BJ (cell line): ENCODE results near the gene CSTF1. TPM values are rescaled to one million over a fixed set of nuclear protein-coding genes. Genes with fewer than 3 reads are reported as not detected.

Experiments used
- CTCF ChIA-PET: fragments of 350-600 bp; formaldehyde crosslinking; extraction: SDS; loops from one replicate; lab custom pipeline; 2021; ENCODE audit warnings: antibody characterized with exemption, inconsistent platforms; lab: Yijun Ruan, JAX
- POLR2A ChIA-PET: fragments of 300-600 bp; sonication (Branson Sonifier 250); formaldehyde crosslinking; extraction: SDS; loops from one replicate; lab custom pipeline; 2021; ENCODE audit warnings: antibody characterized with exemption; lab: Charles Lee
- DNase-seq: peaks from one replicate; pipeline ENCODE4 v3.0.0-alpha.2; 2011; ENCODE audit warnings: low read depth
- H3K27me3 ChIP-seq: 2 replicates; pipeline ENCODE4 v1.6.0; 2011; ENCODE audit warnings: low read length; ENCODE audit not compliant: control insufficient read depth, insufficient read depth
- H3K36me3 ChIP-seq: 2 replicates; pipeline ENCODE4 v1.5.1; 2011; ENCODE audit warnings: low read length; ENCODE audit not compliant: control insufficient read depth, insufficient read depth
- H3K4me3 ChIP-seq: 2 replicates; pipeline ENCODE4 v1.5.1; 2011; ENCODE audit warnings: low read depth, mild to moderate bottlenecking, control low read depth, low read length
- polyA plus RNA-seq: library from polyadenylated mRNA; depleted of rRNA; stranded (reverse); fragments of >200 nt; gene quantifications from 2 replicates; pipeline ENCODE4 v1.2.3, GENCODE V29; 2011
- TF ChIP-seq, protein P1 (sequence below): IDR thresholded peaks from 2 replicates; pipeline ENCODE4 v1.5.1; 2011; ENCODE audit warnings: low read depth, mild to moderate bottlenecking, control low read depth, inconsistent platforms, low read length, moderate library complexity; ENCODE audit not compliant: insufficient read depth

CSTF1 gene
- polyA plus RNA-seq, 1 experiment: 59.5 TPM

DNA sequence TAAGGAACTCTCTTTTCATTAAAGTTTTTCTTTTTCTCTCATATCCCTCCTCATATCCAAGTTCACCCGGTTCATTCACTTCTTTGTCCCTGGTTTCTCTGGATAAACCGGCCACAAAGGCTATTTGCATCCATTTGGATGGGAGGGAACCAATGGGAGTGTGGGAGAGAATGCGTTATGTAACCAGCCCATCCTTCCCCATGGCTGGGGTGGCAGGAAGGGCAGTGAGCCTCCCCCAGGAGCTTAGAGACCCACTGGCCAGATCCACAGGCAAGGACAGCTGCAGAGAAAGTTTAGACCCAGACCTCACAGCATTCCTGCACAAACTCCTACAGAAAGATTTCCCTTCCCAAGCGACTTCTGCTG is 30.4 kb downstream of the CSTF1 start:
- no peaks in the 10 kb centered on the region for H3K36me3 ChIP-seq
- POLR2A ChIA-PET: no interaction called here
- CTCF ChIA-PET: interaction anchor here (1.2 to 1.4 kb wide), 2 partner anchors 11 to 26 kb away, joined by 3 read pairs; no protein-coding TSS in a partner anchor
- no peaks in the 10 kb centered on the region for H3K27me3 ChIP-seq
- DNase-seq: no peak
- no peak overlapping the region for H3K4me3 ChIP-seq
- TF ChIP-seq, protein P1, sequence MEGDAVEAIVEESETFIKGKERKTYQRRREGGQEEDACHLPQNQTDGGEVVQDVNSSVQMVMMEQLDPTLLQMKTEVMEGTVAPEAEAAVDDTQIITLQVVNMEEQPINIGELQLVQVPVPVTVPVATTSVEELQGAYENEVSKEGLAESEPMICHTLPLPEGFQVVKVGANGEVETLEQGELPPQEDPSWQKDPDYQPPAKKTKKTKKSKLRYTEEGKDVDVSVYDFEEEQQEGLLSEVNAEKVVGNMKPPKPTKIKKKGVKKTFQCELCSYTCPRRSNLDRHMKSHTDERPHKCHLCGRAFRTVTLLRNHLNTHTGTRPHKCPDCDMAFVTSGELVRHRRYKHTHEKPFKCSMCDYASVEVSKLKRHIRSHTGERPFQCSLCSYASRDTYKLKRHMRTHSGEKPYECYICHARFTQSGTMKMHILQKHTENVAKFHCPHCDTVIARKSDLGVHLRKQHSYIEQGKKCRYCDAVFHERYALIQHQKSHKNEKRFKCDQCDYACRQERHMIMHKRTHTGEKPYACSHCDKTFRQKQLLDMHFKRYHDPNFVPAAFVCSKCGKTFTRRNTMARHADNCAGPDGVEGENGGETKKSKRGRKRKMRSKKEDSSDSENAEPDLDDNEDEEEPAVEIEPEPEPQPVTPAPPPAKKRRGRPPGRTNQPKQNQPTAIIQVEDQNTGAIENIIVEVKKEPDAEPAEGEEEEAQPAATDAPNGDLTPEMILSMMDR: no peak

- DNase-seq: no peak
- TF ChIP-seq, protein P1: no peak
- ChIA-PET POLR2A (no interaction called here), CTCF (interaction anchor here (1.2 to 1.4 kb wide), 2 partner anchors 11 to 26 kb away, joined by 3 read pairs; no protein-coding TSS in a partner anchor)
- Histone ChIP-seq H3K27me3 (no peaks in the 10 kb centered on the region), H3K36me3 (no peaks in the 10 kb centered on the region), H3K4me3 (no peak overlapping the region)
Measured at GRCh38 chr20:56423211-56423610, 30.8 kb downstream of the CSTF1 start.

DNA sequence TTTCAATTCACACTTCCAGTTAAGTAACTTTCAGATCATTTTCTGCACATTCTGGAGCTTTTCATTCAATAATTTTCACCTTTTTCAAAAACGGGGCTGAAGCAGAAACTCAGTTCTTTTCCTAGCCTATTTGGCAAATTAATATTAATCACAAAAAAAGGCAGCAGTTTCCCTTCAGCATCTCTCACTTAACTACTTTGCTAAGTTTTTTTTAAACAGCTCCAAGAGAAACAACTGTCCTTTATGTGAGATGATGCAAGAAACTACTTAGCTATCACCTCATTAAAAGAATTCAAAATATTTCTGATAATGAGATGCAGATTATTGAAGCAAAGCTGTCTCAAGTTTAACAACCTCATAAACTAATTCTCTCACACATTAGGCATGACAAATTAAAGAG is 31.4 kb downstream of the CSTF1 start:
- Histone ChIP-seq H3K36me3 (no peaks in the 10 kb centered on the region), H3K4me3 (no peak overlapping the region), H3K27me3 (no peaks in the 10 kb centered on the region)
- no peak for DNase-seq
- ChIA-PET POLR2A (no interaction called here), CTCF (interaction anchor here (1.4 to 1.5 kb wide), 2 partner anchors 13 to 27 kb away, joined by 3 read pairs; no protein-coding TSS in a partner anchor)
- TF ChIP-seq, protein P1: no peak

- H3K36me3 ChIP-seq: no peaks in the 10 kb centered on the region
- no peak overlapping the region for H3K4me3 ChIP-seq
- no peaks in the 10 kb centered on the region for H3K27me3 ChIP-seq
- CTCF ChIA-PET: interaction anchor here (0.7 to 1.5 kb wide), 2 partner anchors 12 to 656 kb away, joined by 3 read pairs; no protein-coding TSS in a partner anchor
- TF ChIP-seq, protein P1: no peak
- DNase-seq: no peak
- POLR2A ChIA-PET: no interaction called here
Measured at GRCh38 chr20:56424931-56425330, 32.5 kb downstream of the CSTF1 start.

GRCh38 chr20:56426026-56426425 is 33.6 kb downstream of the CSTF1 start:
- Histone ChIP-seq H3K4me3 (no peak overlapping the region), H3K36me3 (no peaks in the 10 kb centered on the region), H3K27me3 (no peaks in the 10 kb centered on the region)
- TF ChIP-seq, protein P1: no peak
- ChIA-PET POLR2A (no interaction called here), CTCF (interaction anchor here (1.0 kb wide), 1 partner anchor 17 kb away, joined by 3 read pairs; no protein-coding TSS in a partner anchor)
- DNase-seq: no peak
